H54 (cell line): ENCODE results near the gene CPXM2.

ENCODE experiments used
- DNase-seq: peaks from one replicate; pipeline ENCODE4 v3.0.0; 2011; ENCODE audit warnings: low spot score, mixed read lengths; ENCODE audit not compliant: insufficient read length
- FAIRE-seq: peaks from 3 replicates; lab custom pipeline; 2011; peaks lifted over from hg19 to GRCh38; lab: Jason Lieb, UNC
- POLR2A ChIP-seq: IDR thresholded peaks from 2 replicates; pipeline ENCODE4 v1.6.1; 2011; ENCODE audit warnings: low read depth, mild to moderate bottlenecking, low read length

The CPXM2 gene

GRCh38 chr10:123889821-123890220 lies 1.8 kb downstream of the CPXM2 start:
- FAIRE-seq = no peak
- TF ChIP-seq POLR2A = no peak
- no peak for DNase-seq

- no peak for FAIRE-seq
- TF ChIP-seq POLR2A = no peak
- no peak for DNase-seq
Observed at GRCh38 chr10:123888751-123889150, 2.9 kb downstream of the CPXM2 start.

- FAIRE-seq (no peak), DNase-seq (no peak)
- no peak for TF ChIP-seq POLR2A
Observed at GRCh38 chr10:123888256-123888655, 3.4 kb downstream of the CPXM2 start.

- no peak for FAIRE-seq
Observed at GRCh38 chr10:123886292-123886691, 5.3 kb downstream of the CPXM2 start.

GRCh38 chr10:123885406-123886170 lies 6.0 kb downstream of the CPXM2 start:
- FAIRE-seq (no peak), DNase-seq (no peak)
- TF ChIP-seq POLR2A = no peak

More at GRCh38 chr10:123886292-123886691, 5.3 kb downstream of the CPXM2 start:
- no peak for TF ChIP-seq POLR2A
- no peak for DNase-seq

DNA sequence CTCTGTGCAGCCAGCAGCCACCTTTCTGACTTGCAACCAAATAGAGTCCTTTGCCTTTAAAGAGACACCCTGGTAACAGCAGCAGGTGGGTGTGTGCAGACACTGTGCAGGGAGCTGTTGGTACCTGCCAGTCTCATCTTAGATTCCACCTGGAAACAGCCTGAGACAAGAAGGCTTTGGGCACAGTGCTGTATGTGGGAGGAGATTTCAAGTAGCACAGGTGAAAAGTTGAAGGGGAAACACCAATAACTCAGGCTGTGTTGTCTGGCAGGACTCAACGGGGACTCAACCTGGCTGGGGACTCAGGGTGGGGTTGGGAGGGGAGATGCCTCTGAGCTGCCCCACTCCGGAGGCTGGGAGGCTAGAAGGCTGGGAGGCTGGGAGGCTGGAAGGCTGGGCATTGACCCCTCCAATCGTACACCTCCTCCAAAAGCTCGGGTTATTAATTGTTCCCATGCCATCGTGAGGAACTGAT lies 6.7 kb downstream of the CPXM2 start:
- DNase-seq = no peak
- no peak for TF ChIP-seq POLR2A
- FAIRE-seq = no peak

- DNase-seq (no peak), FAIRE-seq (no peak)
- no peak for TF ChIP-seq POLR2A
Observed at GRCh38 chr10:123884351-123884906, 7.2 kb downstream of the CPXM2 start.

- no peak for DNase-seq
- no peak for TF ChIP-seq POLR2A
- no peak for FAIRE-seq
Observed at GRCh38 chr10:123883673-123884320, 7.8 kb downstream of the CPXM2 start.

DNA sequence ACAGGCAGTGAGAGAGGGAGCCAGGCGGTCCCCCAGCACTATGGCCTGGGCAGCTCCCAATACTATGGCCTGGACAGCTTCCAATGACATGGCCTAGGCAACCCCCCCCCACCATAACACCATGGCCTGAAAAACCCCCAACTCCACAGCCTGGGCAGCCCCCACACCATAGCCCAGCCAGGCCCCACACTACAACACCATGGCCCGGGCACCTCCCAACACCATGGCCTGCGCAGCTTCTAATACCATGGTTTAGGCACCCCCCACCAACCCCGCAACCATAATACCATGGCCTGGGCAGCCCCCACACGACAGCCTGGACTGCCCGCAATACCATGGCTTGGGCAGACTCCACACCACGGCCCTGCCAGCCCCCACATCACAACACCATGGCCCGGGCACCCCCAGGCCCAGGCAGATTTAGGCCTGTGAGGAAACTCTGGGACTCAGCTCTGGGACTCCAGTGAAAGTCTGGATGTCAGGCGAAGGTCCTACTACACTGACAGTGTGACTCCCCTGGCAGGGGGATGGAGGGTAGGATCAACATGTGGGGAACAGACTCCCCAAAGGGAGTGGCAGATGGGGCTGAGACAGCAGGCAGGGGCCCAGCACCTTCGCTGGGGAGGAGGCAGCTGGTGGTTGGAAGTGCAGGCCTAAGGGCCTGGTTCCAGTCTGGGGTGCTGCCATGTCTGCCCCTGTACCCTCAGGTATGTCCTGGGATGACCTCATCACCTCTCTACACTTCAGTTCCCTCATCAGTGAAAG lies 8.7 kb downstream of the CPXM2 start:
- DNase-seq (no peak), FAIRE-seq (no peak)
- TF ChIP-seq POLR2A = no peak

- DNase-seq (no peak), FAIRE-seq (no peak)
- TF ChIP-seq POLR2A = no peak
Observed at GRCh38 chr10:123882177-123882576, 9.4 kb downstream of the CPXM2 start.

DNA sequence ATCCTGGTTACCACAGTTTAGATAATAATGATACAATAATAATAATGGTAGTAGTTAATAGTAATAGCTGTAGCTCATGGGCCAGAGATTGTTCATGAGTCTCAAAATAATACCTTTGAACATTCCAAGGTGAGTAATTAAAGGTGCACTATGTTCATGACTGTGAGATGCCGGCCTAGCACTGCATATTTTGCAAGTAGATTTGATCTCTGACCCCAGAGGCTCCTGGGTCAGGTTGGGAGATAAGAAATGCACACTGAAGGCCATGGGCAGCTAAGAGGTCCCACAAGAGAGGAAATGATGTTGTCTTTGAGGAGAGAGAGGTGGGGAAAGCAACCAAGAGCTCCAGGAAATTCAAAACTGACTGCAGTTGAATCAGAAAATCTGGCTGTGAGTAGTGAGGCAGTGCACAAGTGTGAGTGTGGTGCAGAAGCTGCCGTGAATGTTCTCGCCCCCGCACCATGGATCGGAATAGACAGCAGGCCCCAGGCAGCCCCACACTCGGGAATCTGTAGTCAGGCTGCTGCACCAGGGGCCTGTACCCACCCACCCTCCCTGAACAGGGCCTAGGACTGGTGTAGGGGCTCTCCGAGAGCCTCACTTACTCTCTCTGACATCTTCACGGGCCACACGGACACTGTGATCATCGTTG lies 11.9 kb downstream of the CPXM2 start:
- TF ChIP-seq POLR2A = no peak
- FAIRE-seq = no peak

DNA sequence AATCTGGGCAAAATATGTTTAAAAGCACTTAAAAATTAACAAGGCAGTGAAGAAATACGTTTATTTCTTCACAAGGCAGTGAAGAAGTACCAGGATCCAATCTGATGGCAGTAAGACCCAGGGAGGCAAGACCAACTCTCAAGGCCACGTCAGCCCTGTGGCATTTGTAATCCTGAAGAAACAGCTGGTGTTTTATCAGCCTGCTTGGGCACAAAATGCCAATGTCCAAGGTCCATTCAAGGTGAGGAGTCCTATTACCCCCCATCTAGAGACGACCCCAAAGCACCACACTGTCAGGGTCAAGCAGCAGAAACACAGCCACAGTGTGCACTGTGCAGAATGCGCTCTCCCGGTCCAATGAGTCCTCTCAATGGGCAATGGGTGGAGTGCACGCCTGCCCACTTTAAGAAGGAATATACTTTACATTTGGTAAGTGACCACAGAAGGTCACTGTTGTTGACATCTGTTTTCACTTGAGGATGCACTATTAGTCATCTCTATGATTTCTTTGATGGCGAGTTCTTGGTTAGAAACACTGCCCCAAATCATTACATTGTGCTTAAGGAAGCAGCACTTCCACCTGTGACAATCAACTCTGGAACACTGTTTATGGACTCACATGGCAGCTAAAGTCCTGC lies 12.8 kb downstream of the CPXM2 start:
- no peak for FAIRE-seq
- no peak for DNase-seq

More for the DNA sequence above, 11.9 kb downstream of the CPXM2 start:
- DNase-seq = no peak

GRCh38 chr10:123870260-123870659 lies 21.3 kb downstream of the CPXM2 start:
- DNase-seq (no peak), FAIRE-seq (no peak)
- TF ChIP-seq POLR2A = no peak

More for the DNA sequence above, 12.8 kb downstream of the CPXM2 start:
- no peak for TF ChIP-seq POLR2A
